WERI-Rb-1 (cell line): ENCODE results near the gene CENPP.

Source experiments
- DNase-seq: peaks from one replicate; pipeline ENCODE4 v3.0.0-alpha.2; 2020
- H3K27ac ChIP-seq: fragments of 250-450 bp; sonication (Bioruptor Pico); 2 replicates; pipeline ENCODE4 v1.5.1; 2020; ENCODE audit warnings: mild to moderate bottlenecking, moderate library complexity
- H3K27me3 ChIP-seq: fragments of 250-450 bp; sonication (Bioruptor Pico); 2 replicates; pipeline ENCODE4 v1.5.1; 2021; ENCODE audit warnings: mild to moderate bottlenecking, low read depth, moderate library complexity; ENCODE audit not compliant: insufficient read depth, severe bottlenecking
- H3K36me3 ChIP-seq: fragments of 250-450 bp; sonication (Bioruptor Pico); 2 replicates; pipeline ENCODE4 v1.5.1; 2020; ENCODE audit warnings: mild to moderate bottlenecking, moderate library complexity
- H3K4me3 ChIP-seq: 2 replicates; pipeline ENCODE4 v1.5.1; 2011; ENCODE audit warnings: low read depth, mild to moderate bottlenecking, control low read depth, low read length
- H3K9me3 ChIP-seq: fragments of 250-450 bp; sonication (Bioruptor Pico); 2 replicates; pipeline ENCODE4 v1.5.1; 2021; ENCODE audit warnings: mild to moderate bottlenecking, moderate library complexity; ENCODE audit not compliant: severe bottlenecking
- CTCF ChIP-seq: IDR thresholded peaks from 2 replicates; pipeline ENCODE4 v1.5.1; 2011; ENCODE audit warnings: low read depth, mild to moderate bottlenecking, control low read depth, inconsistent platforms, low read length

The CENPP gene

GRCh38 chr9:92467041-92467440, 141.3 kb downstream of the CENPP start:
- Histone ChIP-seq H3K9me3 (no peaks in the 10 kb centered on the region), H3K27ac (no peak overlapping the region), H3K36me3 (no peaks in the 10 kb centered on the region), H3K27me3 (no peaks in the 10 kb centered on the region), H3K4me3 (no peak overlapping the region)
- no peak for DNase-seq
- TF ChIP-seq CTCF = no peak

GRCh38 chr9:92467511-92467910, 141.8 kb downstream of the CENPP start:
- H3K27ac ChIP-seq = no peak overlapping the region
- no peak for DNase-seq
- H3K27me3 ChIP-seq = no peaks in the 10 kb centered on the region
- no peaks in the 10 kb centered on the region for H3K9me3 ChIP-seq
- H3K4me3 ChIP-seq = no peak overlapping the region
- TF ChIP-seq CTCF = no peak
- H3K36me3 ChIP-seq = no peaks in the 10 kb centered on the region

- TF ChIP-seq CTCF = no peak
- Histone ChIP-seq H3K9me3 (no peaks in the 10 kb centered on the region), H3K36me3 (no peaks in the 10 kb centered on the region), H3K27ac (no peak overlapping the region), H3K27me3 (no peaks in the 10 kb centered on the region), H3K4me3 (no peak overlapping the region)
- no peak for DNase-seq
Observed at GRCh38 chr9:92468206-92468605, 142.5 kb downstream of the CENPP start.

GRCh38 chr9:92474587-92474986, 148.8 kb downstream of the CENPP start:
- no peak overlapping the region for H3K4me3 ChIP-seq
- no peak overlapping the region for H3K27ac ChIP-seq
- no peak for TF ChIP-seq CTCF
- H3K36me3 ChIP-seq = no peaks in the 10 kb centered on the region
- no peak for DNase-seq
- H3K27me3 ChIP-seq = no peaks in the 10 kb centered on the region
- no peaks in the 10 kb centered on the region for H3K9me3 ChIP-seq

GRCh38 chr9:92476962-92477361, 151.2 kb downstream of the CENPP start:
- no peaks in the 10 kb centered on the region for H3K9me3 ChIP-seq
- no peak overlapping the region for H3K4me3 ChIP-seq
- no peaks in the 10 kb centered on the region for H3K36me3 ChIP-seq
- no peak for DNase-seq
- H3K27me3 ChIP-seq = no peaks in the 10 kb centered on the region
- H3K27ac ChIP-seq = no peak overlapping the region
- TF ChIP-seq CTCF = no peak

GRCh38 chr9:92478783-92479182, 153.0 kb downstream of the CENPP start:
- no peak overlapping the region for H3K27ac ChIP-seq

More at GRCh38 chr9:92478783-92479182, 153.0 kb downstream of the CENPP start:
- no peaks in the 10 kb centered on the region for H3K36me3 ChIP-seq
- no peak for TF ChIP-seq CTCF
- DNase-seq = no peak
- no peak overlapping the region for H3K4me3 ChIP-seq
- no peaks in the 10 kb centered on the region for H3K9me3 ChIP-seq
- H3K27me3 ChIP-seq = no peaks in the 10 kb centered on the region
